Measurements from ENCODE around the gene TMEM135.

DNA sequence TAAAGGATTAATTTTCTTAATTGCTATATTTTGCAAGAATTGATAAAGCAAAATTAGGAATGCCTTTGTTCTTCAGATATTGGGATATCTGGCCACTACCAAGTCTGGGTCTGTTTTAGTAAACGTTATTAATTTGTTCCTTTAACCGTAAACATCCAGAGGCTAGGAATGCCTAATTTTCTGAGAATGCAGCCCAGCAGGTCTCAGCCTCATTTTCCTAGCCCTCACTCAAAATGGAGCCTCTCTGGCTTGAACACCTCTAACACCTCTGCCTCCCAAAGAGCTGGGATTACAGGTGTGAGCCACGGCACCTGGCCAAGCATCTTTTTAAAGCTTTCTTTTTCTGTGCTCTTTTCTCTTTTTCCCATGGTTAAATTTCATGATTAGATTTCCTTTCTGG lies 18.4 kb downstream of the TMEM135 start:
- TF ChIP-seq CTCF (IDR thresholded peaks at IDR 0.05) (no peak), POLR2A (IDR thresholded peaks at IDR 0.05) (no peak), EP300 (IDR thresholded peaks at IDR 0.05; ENCODE audit: low read depth) (no peak), POLR2AphosphoS5 (IDR thresholded peaks at IDR 0.05) (no peak)

Data from transverse colon (tissue), 4 donors.